Measurements from ENCODE around the gene PRLR.

Gene PRLR

GRCh38 chr5:35177783-35178182, 52.5 kb downstream of the PRLR start:
- TF ChIP-seq CTCF (IDR thresholded peaks at IDR 0.05; ENCODE audit: low read depth, low read length, poor library complexity, severe bottlenecking) (no peak), EZH2phosphoT487 (IDR thresholded peaks at IDR 0.05; ENCODE audit: borderline replicate concordance, low read length) (no peak)
- no peak overlapping the region for H3K4me2 ChIP-seq (ENCODE audit: low read length)

GRCh38 chr5:35172533-35172932, 57.8 kb downstream of the PRLR start:
- TF ChIP-seq CTCF (IDR thresholded peaks at IDR 0.05; ENCODE audit: low read depth, low read length, poor library complexity, severe bottlenecking): no peak
- TF ChIP-seq EZH2phosphoT487 (IDR thresholded peaks at IDR 0.05; ENCODE audit: borderline replicate concordance, low read length): no peak
- H3K9me3 ChIP-seq (ENCODE audit: control insufficient read depth, insufficient read depth, low read length): no peaks in the 10 kb centered on the region
- no peaks in the 10 kb centered on the region for H3F3A ChIP-seq (ENCODE audit: control insufficient read depth, insufficient read depth)
- H4K20me1 ChIP-seq (ENCODE audit: control insufficient read depth, insufficient read depth, low read depth, low read length): no peaks in the 10 kb centered on the region
- H3K9me2 ChIP-seq (replicated peaks; ENCODE audit: control insufficient read depth, low read length): no peaks in the 10 kb centered on the region
- H3K4me3 ChIP-seq (ENCODE audit: low read length): no peak overlapping the region
- no peaks in the 10 kb centered on the region for H3K79me2 ChIP-seq (ENCODE audit: control insufficient read depth, low read length)
- no peaks in the 10 kb centered on the region for H3K4me1 ChIP-seq (ENCODE audit: control insufficient read depth, low read length)
- H3K27ac ChIP-seq (ENCODE audit: low read depth, low read length): no peak overlapping the region
- no peaks in the 10 kb centered on the region for H3K27me3 ChIP-seq (ENCODE audit: control insufficient read depth, low read length)
- H3K4me2 ChIP-seq (ENCODE audit: low read length): no peak overlapping the region
- no peaks in the 10 kb centered on the region for H3K36me3 ChIP-seq (ENCODE audit: control insufficient read depth, low read length)

More at GRCh38 chr5:35177783-35178182, 52.5 kb downstream of the PRLR start:
- H3K36me3 ChIP-seq (ENCODE audit: control insufficient read depth, low read length): no peaks in the 10 kb centered on the region
- no peaks in the 10 kb centered on the region for H3K9me2 ChIP-seq (replicated peaks; ENCODE audit: control insufficient read depth, low read length)
- no peak overlapping the region for H3K4me3 ChIP-seq (ENCODE audit: low read length)
- no peaks in the 10 kb centered on the region for H3K27me3 ChIP-seq (ENCODE audit: control insufficient read depth, low read length)
- H3K4me1 ChIP-seq (ENCODE audit: control insufficient read depth, low read length): no peaks in the 10 kb centered on the region
- H3K79me2 ChIP-seq (ENCODE audit: control insufficient read depth, low read length): no peaks in the 10 kb centered on the region
- H3F3A ChIP-seq (ENCODE audit: control insufficient read depth, insufficient read depth): no peaks in the 10 kb centered on the region
- no peaks in the 10 kb centered on the region for H4K20me1 ChIP-seq (ENCODE audit: control insufficient read depth, insufficient read depth, low read depth, low read length)
- no peaks in the 10 kb centered on the region for H3K9me3 ChIP-seq (ENCODE audit: control insufficient read depth, insufficient read depth, low read length)
- H3K27ac ChIP-seq (ENCODE audit: low read depth, low read length): no peak overlapping the region

DNA sequence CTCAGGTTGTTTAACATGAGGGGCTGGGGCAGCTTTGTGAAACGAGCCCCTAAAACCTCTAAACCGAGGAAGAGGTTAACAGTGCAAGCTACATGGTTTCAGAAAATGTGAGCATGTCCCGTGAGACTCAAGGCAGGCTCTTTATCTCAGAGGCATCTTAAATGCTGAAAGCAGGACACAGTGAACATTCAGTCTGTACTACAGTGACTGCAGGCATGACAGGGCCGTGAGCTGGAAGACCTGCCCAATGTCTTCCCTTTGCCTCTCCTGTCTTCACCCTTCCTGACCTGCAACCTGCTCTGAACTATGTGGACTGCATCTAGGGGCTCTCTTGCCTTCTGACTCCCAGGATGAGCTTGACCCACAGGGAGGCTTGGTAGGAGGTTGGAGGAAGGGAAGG, 58.3 kb downstream of the PRLR start:
- Histone ChIP-seq H3K4me1 (ENCODE audit: control insufficient read depth, low read length) (no peaks in the 10 kb centered on the region), H3K36me3 (ENCODE audit: control insufficient read depth, low read length) (no peaks in the 10 kb centered on the region), H3K27me3 (ENCODE audit: control insufficient read depth, low read length) (no peaks in the 10 kb centered on the region), H4K20me1 (ENCODE audit: control insufficient read depth, insufficient read depth, low read depth, low read length) (no peaks in the 10 kb centered on the region), H3F3A (ENCODE audit: control insufficient read depth, insufficient read depth) (no peaks in the 10 kb centered on the region), H3K79me2 (ENCODE audit: control insufficient read depth, low read length) (no peaks in the 10 kb centered on the region), H3K9me2 (replicated peaks; ENCODE audit: control insufficient read depth, low read length) (no peaks in the 10 kb centered on the region), H3K4me2 (ENCODE audit: low read length) (no peak overlapping the region), H3K27ac (ENCODE audit: low read depth, low read length) (no peak overlapping the region), H3K9me3 (ENCODE audit: control insufficient read depth, insufficient read depth, low read length) (no peaks in the 10 kb centered on the region), H3K4me3 (ENCODE audit: low read length) (no peak overlapping the region)
- no peak for TF ChIP-seq EZH2phosphoT487 (IDR thresholded peaks at IDR 0.05; ENCODE audit: borderline replicate concordance, low read length)
- no peak for TF ChIP-seq CTCF (IDR thresholded peaks at IDR 0.05; ENCODE audit: low read depth, low read length, poor library complexity, severe bottlenecking)

- H3K9me2 ChIP-seq (replicated peaks; ENCODE audit: control insufficient read depth, low read length): no peaks in the 10 kb centered on the region
- no peak overlapping the region for H3K4me2 ChIP-seq (ENCODE audit: low read length)
- no peaks in the 10 kb centered on the region for H4K20me1 ChIP-seq (ENCODE audit: control insufficient read depth, insufficient read depth, low read depth, low read length)
- TF ChIP-seq CTCF (IDR thresholded peaks at IDR 0.05; ENCODE audit: low read depth, low read length, poor library complexity, severe bottlenecking) (no peak), EZH2phosphoT487 (IDR thresholded peaks at IDR 0.05; ENCODE audit: borderline replicate concordance, low read length) (no peak)
- no peaks in the 10 kb centered on the region for H3K36me3 ChIP-seq (ENCODE audit: control insufficient read depth, low read length)
- H3K27ac ChIP-seq (ENCODE audit: low read depth, low read length): no peak overlapping the region
- H3K79me2 ChIP-seq (ENCODE audit: control insufficient read depth, low read length): no peaks in the 10 kb centered on the region
- no peaks in the 10 kb centered on the region for H3K9me3 ChIP-seq (ENCODE audit: control insufficient read depth, insufficient read depth, low read length)
- no peaks in the 10 kb centered on the region for H3F3A ChIP-seq (ENCODE audit: control insufficient read depth, insufficient read depth)
- H3K27me3 ChIP-seq (ENCODE audit: control insufficient read depth, low read length): no peaks in the 10 kb centered on the region
- H3K4me1 ChIP-seq (ENCODE audit: control insufficient read depth, low read length): no peaks in the 10 kb centered on the region
- H3K4me3 ChIP-seq (ENCODE audit: low read length): no peak overlapping the region
Observed at GRCh38 chr5:35171078-35171477, 59.2 kb downstream of the PRLR start.

Data from DOHH2 (cell line).